Fibroblast of peridontal ligament (primary cell): Measurements from ENCODE around the gene NUP54.

Experiments used
- DNase-seq: peaks from one replicate; pipeline ENCODE4 v3.0.0-alpha.2; 2010; ENCODE audit errors: extremely low read depth

NUP54 gene

GRCh38 chr4:76067652-76068286 lies 80.4 kb downstream of the NUP54 start:
- peak; percentile 87 for DNase-seq

- DNase-seq: no peak
These were observed 81.7 kb downstream of the NUP54 start for GRCh38 chr4:76066546-76066945.
